ENCODE results near the gene HIGD1B. TPM values are rescaled to one million over a fixed set of nuclear protein-coding genes. Genes with fewer than 3 reads are reported as not detected.

HIGD1B gene
- total and polyA plus RNA-seq, 9 of the 15 experiments (the other 6 are each of a cell fraction or from before 2014, with no cell fraction given), result not detected

DNA sequence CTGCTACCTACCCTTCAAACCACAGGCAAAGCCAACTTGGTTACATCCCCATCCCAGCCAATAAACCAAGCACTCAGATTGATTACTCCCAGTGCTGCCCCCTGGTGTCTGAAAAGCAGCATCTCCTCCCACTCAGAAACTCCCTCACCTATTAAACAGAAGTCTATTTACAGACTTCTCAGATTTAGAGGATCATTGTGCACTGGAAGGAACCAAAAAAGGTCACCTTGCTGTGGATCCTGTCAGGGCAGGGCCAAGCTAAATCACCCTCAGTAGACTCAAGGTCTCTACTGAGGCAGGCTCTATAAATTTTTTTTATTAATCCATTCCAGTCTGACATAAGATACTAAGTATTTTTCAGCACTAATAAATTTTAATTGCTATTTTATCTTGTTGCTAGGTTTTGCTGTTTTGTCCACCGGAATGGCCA lies 17.6 kb downstream of the HIGD1B start:
- no peaks in the 10 kb centered on the region for H3K79me2 ChIP-seq (ENCODE audit: control insufficient read depth, insufficient read depth, low read length)
- H3K27me3 ChIP-seq (ENCODE audit: control insufficient read depth in 2 of 2, insufficient read depth in 2 of 2, low read length in 2 of 2), result no peaks in the 10 kb centered on the region
- no peak overlapping the region for H3K9ac ChIP-seq (ENCODE audit: insufficient read depth in 1 of 2, low read depth in 2 of 2, low read length in 2 of 2)
- no peak overlapping the region for H3K4me3 ChIP-seq
- no peak overlapping the region for H3K4me2 ChIP-seq (ENCODE audit: insufficient read depth, low read length)
- no peak overlapping the region for H2AFZ ChIP-seq (ENCODE audit: low read depth, low read length)
- no TSS peak for BruUV-seq (replicated peaks)
- intact Hi-C loops (cut with micrococcal nuclease) (loop anchor here (1.0 kb wide), 1 partner anchor 90 kb away; no protein-coding TSS in a partner anchor), in situ Hi-C loops (cut with MboI) (loop anchor here (5.0 kb wide), 1 partner anchor 83 kb away; no protein-coding TSS in a partner anchor)
- H3K9me3 ChIP-seq (replicated peaks; ENCODE audit: control insufficient read depth, insufficient read depth, low read depth, low read length), result no peaks in the 10 kb centered on the region
- H3K36me3 ChIP-seq (ENCODE audit: control insufficient read depth, insufficient read depth, low read length), result peaks cover 95% of the 10 kb centered on the region
- POLR2A ChIA-PET, result interaction anchor here (0.7 kb wide), 1 partner anchor 22 kb away, joined by 3 read pairs; no protein-coding TSS in a partner anchor
- ATAC-seq (peak; percentile 92), FAIRE-seq (peak; percentile 76), DNase-seq (ENCODE audit: extremely low read depth in 1 of 4, low spot score in 3 of 4) (peak; percentile 67 to 75 (median 71))
- CTCF ChIA-PET (ENCODE audit: low intra/inter-chr PET ratio), result interaction anchor here (1.0 to 5.4 kb wide), 6 partner anchors 16 to 655 kb away, joined by 3 to 38 read pairs (median 6); no protein-coding TSS in a partner anchor
- peaks cover 4% of the 10 kb centered on the region; the same call in 1 of the 2 replicates for H4K20me1 ChIP-seq (replicated peaks; ENCODE audit: control insufficient read depth, insufficient read depth, low read length)
- H3K9me1 ChIP-seq (ENCODE audit: control insufficient read depth, insufficient read depth, low read length), result no peaks in the 10 kb centered on the region
- H3K4me1 ChIP-seq (replicated peaks in 1 of 2; ENCODE audit: control insufficient read depth in 2 of 2, insufficient read depth in 2 of 2, low read length in 2 of 2), result no peaks in the 10 kb centered on the region
- 68% methylated on average over 1 of the region's 1 CpG for WGBS (ENCODE audit: insufficient coverage, low coverage, missing lambda C conversion rate)
- H3K27ac ChIP-seq (ENCODE audit: extremely low read depth, low read depth, low read length), result no peak overlapping the region
- no peak for TF ChIP-seq NR2F6 (CRISPR knock-in tag; IDR thresholded peaks at IDR 0.05)
- TF ChIP-seq CHD4 (IDR thresholded peaks at IDR 0.05; ENCODE audit: insufficient read depth, insufficient replicate concordance, low read depth, low read length, poor library complexity, severe bottlenecking), result no peak
- no peak for TF ChIP-seq HDAC3 (IDR thresholded peaks at IDR 0.05; ENCODE audit: borderline replicate concordance, partially characterized antibody)
- TF ChIP-seq TBL1XR1 (IDR thresholded peaks at IDR 0.05; ENCODE audit: low read length in 2 of 2), result no peak
- no peak for TF ChIP-seq DIDO1 (tag; IDR thresholded peaks at IDR 0.05; ENCODE audit: low read depth)
- TF ChIP-seq, protein P1, sequence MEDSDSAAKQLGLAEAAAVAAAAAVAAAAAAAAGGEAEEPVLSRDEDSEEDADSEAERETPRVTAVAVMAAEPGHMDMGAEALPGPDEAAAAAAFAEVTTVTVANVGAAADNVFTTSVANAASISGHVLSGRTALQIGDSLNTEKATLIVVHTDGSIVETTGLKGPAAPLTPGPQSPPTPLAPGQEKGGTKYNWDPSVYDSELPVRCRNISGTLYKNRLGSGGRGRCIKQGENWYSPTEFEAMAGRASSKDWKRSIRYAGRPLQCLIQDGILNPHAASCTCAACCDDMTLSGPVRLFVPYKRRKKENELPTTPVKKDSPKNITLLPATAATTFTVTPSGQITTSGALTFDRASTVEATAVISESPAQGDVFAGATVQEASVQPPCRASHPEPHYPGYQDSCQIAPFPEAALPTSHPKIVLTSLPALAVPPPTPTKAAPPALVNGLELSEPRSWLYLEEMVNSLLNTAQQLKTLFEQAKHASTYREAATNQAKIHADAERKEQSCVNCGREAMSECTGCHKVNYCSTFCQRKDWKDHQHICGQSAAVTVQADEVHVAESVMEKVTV (CRISPR knock-in tag; IDR thresholded peaks at IDR 0.05), result peak; percentile 34; the same call in 1 of the 2 replicates
- TF ChIP-seq CREB3 (tag; conservative IDR thresholded peaks at IDR 0.05; ENCODE audit: low read depth), result no peak
- TF ChIP-seq HES1 (IDR thresholded peaks at IDR 0.05; ENCODE audit: low read depth), result no peak
- TF ChIP-seq SMC3 (conservative IDR thresholded peaks at IDR 0.05; ENCODE audit: insufficient read depth, low read depth, low read length), result peak; percentile 81
- TF ChIP-seq, protein P2, sequence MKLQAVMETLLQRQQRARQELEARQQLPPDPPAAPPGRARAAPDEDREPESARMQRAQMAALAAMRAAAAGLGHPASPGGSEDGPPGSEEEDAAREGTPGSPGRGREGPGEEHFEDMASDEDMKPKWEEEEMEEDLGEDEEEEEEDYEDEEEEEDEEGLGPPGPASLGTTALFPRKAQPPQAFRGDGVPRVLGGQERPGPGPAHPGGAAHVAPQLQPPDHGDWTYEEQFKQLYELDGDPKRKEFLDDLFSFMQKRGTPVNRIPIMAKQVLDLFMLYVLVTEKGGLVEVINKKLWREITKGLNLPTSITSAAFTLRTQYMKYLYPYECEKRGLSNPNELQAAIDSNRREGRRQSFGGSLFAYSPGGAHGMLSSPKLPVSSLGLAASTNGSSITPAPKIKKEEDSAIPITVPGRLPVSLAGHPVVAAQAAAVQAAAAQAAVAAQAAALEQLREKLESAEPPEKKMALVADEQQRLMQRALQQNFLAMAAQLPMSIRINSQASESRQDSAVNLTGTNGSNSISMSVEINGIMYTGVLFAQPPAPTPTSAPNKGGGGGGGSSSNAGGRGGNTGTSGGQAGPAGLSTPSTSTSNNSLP (IDR thresholded peaks at IDR 0.05; ENCODE audit: borderline replicate concordance, low read depth, low read length), result 0 out of 2 replicates have a peak, but pooled peaks have one; percentile 18
- no peak for TF ChIP-seq CTBP1 (IDR thresholded peaks at IDR 0.05; ENCODE audit: borderline replicate concordance)
- peak; percentile 51 to 66 for TF ChIP-seq RAD21 (CRISPR knock-in tag; conservative IDR thresholded peaks at IDR 0.05 in 1 of 2, IDR thresholded peaks at IDR 0.05 in 1 of 2)
- TF ChIP-seq HLTF (IDR thresholded peaks at IDR 0.05), result no peak
- no peak for TF ChIP-seq TCF7L2 (IDR thresholded peaks at IDR 0.05; ENCODE audit: low read depth, low read length)
- no peak for TF ChIP-seq KLF6 (CRISPR knock-in tag; IDR thresholded peaks at IDR 0.05; ENCODE audit: borderline replicate concordance)
- no peak for TF ChIP-seq U2AF1 (optimal IDR thresholded peaks at IDR 0.05; ENCODE audit: low read depth, low read length)

Data from K562 (cell line).